GM18909 (cell line): ENCODE data around the gene GPR18.
A peak's percentile ranks its signal among the peaks of the same experiment; 100 is the strongest.

Experiments
- ATAC-seq: cut with Tn5 transposase; IDR thresholded peaks from one replicate; pipeline ENCODE4 v1.9.1; 2021; ENCODE audit warnings: mild to moderate bottlenecking; ENCODE audit not compliant: unreplicated experiment, poor library complexity

GPR18 gene

GRCh38 chr13:99294198-99294597 lies 36.0 kb upstream of the GPR18 start:
- no peak for ATAC-seq

GRCh38 chr13:99293178-99293577 lies 35.0 kb upstream of the GPR18 start:
- ATAC-seq: no peak

GRCh38 chr13:99290894-99291293 lies 32.7 kb upstream of the GPR18 start:
- no peak for ATAC-seq

- ATAC-seq: no peak
These were observed 31.6 kb upstream of the GPR18 start for GRCh38 chr13:99289674-99290337.

- ATAC-seq: no peak
These were observed 31.1 kb upstream of the GPR18 start for GRCh38 chr13:99289271-99289670.

GRCh38 chr13:99288089-99288488 lies 29.9 kb upstream of the GPR18 start:
- peak; percentile 91 for ATAC-seq

- ATAC-seq: no peak
These were observed 29.4 kb upstream of the GPR18 start for GRCh38 chr13:99287551-99287950.

- ATAC-seq: no peak
These were observed 27.4 kb upstream of the GPR18 start for GRCh38 chr13:99285432-99286182.

GRCh38 chr13:99282264-99283231 lies 24.4 kb upstream of the GPR18 start:
- peak; percentile 72 for ATAC-seq

GRCh38 chr13:99281811-99282263 lies 23.7 kb upstream of the GPR18 start:
- ATAC-seq: peak; percentile 73

GRCh38 chr13:99280166-99280565 lies 22.0 kb upstream of the GPR18 start:
- no peak for ATAC-seq

- ATAC-seq: no peak
These were observed 21.5 kb upstream of the GPR18 start for GRCh38 chr13:99279637-99280036.

GRCh38 chr13:99278843-99279242 lies 20.7 kb upstream of the GPR18 start:
- no peak for ATAC-seq

- no peak for ATAC-seq
These were observed 20.0 kb upstream of the GPR18 start for GRCh38 chr13:99278200-99278599.

- ATAC-seq: no peak
These were observed 19.4 kb upstream of the GPR18 start for GRCh38 chr13:99277629-99278028.

- ATAC-seq: no peak
These were observed 18.5 kb upstream of the GPR18 start for GRCh38 chr13:99276706-99277105.

- no peak for ATAC-seq
These were observed 16.9 kb upstream of the GPR18 start for GRCh38 chr13:99275093-99275469.

- no peak for ATAC-seq
These were observed 14.9 kb upstream of the GPR18 start for GRCh38 chr13:99273128-99273527.

- no peak for ATAC-seq
These were observed 14.3 kb upstream of the GPR18 start for GRCh38 chr13:99272481-99272880.

- no peak for ATAC-seq
These were observed 13.1 kb upstream of the GPR18 start for GRCh38 chr13:99271249-99271648.

- no peak for ATAC-seq
These were observed 12.3 kb upstream of the GPR18 start for GRCh38 chr13:99270518-99270917.
